ENCODE measurements around the gene GARNL3.

Gene GARNL3

DNA sequence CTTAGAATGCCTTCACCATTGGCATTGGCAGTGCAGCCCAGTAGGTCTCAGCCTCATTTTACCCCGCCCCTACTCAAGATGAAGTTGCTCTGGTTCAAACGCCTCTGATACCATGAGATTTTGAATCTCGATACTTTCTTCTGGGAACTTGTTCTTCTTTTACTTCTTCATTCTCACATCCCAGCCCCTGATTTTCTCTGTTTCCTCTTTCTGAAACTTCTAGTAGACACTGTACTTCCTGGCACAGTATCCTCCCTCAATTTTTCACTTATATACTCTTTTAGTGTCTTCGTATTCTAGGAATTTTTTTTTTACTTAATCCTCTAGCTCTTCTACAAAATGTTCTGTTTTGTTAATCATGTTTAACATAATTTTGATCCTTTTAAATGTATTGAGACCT is 146.5 kb downstream of the GARNL3 start:
- no peak for DNase-seq

DNA sequence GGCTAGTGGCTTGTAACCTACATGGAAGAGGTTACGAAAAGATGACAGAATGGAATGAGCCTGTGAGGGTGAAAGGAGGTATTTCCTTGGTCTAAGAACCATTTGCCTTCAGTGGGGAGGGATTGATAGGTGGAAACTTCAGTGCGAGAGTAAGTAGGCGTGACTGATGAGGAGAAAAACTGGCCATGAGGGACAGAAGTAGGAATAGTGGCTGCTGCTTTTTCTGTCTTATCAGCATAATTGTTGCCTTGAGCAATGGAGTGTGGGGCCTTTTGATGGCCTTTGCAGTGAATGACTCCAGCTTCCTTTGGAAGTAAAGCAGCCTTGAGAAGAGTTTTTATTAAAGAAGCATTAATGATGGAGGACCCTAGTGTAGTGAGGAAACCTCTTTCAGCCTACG is 150.6 kb downstream of the GARNL3 start:
- DNase-seq: no peak

DNA sequence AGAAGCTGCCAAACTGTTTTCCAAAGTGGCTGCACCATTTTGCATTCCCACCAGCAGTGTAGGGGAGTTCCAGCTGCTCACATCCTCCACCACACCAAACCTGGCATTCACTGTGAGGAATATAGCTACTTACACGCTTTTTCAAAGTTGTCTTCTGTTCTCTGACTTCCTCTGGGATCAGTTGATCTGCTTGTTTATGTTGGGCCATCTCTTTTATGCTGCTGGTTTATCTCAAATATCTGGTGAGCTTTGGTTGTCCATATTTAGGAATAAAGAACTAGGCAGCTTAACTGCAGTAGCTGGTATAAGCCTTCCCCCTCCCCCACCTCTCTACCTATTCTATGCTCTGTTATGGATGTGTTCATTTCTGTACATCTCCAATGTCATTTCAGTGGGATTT is 151.1 kb downstream of the GARNL3 start:
- no peak for DNase-seq

DNA sequence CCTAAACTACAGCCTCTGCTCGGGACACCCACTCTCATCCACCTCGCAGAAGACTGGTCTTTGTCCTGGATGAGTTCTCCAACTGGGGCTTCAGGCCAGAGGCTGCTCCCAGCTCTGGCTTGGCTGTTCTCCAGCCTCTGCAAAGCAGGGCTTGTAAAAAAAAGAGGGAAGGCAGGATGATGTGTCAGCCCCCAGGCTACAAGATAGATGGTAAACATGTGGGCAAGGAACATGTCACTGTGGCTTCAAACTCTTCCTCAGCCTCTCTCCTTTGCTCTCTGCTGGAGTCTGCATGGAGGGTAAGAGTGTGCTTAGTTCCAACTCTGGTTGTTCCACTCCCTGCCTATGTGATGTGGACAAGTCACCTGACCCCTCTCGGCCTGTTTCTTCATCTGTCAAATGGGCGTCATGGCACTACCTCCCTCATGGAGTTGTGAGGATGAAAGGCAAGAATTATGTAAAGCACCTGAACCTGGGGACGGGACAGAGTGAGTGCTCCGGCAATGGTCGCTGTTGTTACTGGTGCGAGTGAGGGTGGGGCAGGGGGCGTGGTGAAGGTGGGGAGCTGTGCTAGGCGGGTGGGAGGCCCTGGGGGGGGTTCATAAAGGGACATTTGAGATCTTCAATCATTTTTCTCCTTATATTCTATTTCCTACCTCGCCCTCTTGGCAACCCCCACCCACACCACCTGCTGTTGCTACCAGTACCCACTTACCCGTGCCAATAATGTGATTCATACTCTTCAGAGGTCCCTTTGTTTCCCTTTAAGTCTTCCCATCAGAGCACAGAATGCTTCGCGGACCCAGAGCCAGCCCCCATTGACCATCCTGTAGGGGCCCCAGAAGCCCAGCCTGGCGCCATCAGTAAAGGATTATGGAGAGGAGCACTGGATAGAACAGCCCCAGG is 152.8 kb downstream of the GARNL3 start:
- DNase-seq: no peak

DNA sequence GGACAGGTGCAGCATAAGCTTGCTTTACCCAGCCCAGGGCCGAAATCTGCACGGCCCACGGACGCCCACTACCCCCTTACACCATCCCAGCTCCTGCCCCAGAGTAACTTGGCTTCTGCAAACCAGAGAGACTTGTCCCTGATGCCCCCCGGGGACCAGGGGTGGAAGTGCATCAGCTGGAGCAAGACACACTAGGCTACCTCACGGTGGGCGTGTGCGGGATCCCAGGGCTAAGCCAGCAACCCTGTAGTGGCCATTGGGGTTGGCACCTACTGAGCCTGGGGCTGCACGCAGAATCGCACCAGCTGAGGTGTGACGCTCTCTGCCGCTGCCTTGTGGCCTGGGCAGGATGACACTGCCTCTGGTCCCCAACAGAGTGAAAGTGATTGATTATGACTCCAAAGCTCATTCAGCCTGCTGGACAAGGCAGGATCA is 153.5 kb downstream of the GARNL3 start:
- DNase-seq: no peak

DNA sequence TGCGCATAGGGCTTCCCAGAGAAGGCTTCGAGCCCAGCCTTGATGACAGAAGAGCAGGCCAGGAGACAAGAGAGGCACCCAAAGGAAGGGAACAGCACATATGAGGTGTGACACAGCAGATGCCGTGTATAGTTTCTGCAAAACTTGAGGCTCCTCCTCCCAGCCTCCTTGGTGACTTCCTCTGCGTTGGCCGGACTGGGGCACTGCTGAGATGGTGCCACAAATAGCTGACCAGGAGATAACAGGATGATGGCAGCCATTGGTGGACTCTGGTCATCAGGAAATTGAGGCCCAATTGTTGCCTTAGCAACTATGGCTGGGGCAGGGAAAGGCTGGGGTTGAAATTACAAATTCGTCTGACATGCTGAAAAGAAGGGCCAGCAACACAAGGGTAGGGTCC is 154.8 kb downstream of the GARNL3 start:
- DNase-seq: no peak

DNA sequence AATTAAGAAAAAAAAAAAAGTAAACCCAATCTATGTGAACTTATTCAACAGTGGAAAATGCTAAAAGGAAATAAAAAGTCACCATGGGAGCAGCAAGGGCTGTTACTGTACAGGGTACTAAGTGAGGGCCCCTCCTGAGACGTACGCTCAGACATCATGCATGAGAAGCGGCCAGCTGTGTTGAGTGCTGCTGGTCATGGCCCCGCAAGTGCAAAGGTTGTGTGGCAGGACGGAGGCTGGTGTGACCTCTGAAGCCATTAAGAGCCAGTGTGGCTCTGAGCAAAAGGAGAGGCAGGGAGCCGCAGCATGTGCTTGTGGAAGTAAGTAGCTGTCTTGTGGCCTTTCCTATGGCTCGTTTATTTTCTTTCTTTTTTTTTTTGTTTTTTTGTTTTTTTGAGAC is 156.5 kb downstream of the GARNL3 start:
- DNase-seq: no peak

DNA sequence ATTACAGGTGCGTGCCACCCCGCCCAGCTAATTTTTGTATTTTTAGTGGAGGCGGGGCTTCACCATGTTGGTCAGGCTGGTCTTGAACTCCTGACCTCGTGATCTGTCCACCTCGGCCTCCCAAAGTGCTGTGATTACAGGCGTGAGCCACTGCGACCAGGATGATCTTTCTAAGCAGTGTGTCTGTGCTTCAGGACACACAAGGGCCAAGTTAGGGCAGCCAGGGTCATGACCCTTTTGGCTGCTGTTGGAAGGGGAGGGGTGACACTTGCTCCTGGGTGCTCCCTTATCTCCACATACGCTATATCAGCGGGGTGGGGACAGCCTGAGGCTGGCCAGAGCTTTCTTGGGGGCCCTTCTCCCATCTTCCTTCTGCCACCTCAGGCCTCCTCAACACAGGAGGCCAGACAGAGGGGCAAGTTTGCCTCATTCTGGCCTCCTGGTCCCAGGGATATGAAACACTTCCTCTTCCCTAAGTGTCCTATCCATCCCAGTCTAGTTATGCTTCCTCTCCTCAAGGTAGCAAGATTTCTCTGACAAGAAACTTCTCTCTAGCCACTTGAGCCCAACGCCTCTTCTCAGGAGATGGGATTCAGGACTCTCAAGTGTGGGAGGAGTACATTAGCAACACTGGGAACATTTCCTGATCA is 157.7 kb downstream of the GARNL3 start:
- no peak for DNase-seq

DNA sequence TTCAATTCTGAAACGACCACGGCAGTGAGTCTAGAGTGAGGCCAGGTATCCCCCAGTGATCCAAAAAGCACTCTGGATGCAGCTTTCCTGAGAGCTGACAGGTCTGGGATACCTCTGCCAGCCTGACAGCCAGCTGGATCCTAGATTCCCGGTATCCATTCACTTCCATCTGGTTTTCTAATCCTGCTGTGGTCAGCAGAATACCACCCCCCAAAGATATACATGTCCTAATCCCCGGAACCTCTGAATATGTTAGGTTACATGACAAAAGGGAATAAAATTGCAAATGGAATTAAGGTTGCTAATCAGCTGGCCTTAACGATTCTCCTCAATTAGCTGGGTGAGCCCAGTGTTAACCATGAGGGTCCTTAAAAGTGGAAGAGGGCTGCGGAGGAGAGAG is 158.2 kb downstream of the GARNL3 start:
- DNase-seq: no peak

DNA sequence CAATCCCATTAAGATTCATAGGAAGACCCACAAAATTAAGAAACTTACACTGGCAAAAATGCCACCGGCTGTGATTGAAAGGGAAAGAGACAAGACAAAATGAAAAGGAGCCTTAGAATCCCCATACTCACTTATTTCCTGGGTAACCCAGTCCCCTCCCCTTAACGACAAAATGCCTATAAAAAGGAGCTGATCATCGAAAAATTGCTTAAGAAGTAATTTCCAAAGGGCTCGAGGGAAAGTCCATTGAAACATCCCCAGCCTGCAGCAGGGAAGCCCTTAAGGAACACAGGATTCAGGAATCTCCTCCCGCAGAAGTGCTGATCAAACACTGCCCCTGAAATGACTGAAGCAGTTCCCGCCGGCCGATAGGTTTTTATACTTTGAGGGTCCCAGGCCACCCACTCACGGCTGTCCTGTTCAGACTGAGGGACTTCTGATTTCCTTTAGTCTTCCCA is 158.9 kb downstream of the GARNL3 start:
- no peak for DNase-seq

DNA sequence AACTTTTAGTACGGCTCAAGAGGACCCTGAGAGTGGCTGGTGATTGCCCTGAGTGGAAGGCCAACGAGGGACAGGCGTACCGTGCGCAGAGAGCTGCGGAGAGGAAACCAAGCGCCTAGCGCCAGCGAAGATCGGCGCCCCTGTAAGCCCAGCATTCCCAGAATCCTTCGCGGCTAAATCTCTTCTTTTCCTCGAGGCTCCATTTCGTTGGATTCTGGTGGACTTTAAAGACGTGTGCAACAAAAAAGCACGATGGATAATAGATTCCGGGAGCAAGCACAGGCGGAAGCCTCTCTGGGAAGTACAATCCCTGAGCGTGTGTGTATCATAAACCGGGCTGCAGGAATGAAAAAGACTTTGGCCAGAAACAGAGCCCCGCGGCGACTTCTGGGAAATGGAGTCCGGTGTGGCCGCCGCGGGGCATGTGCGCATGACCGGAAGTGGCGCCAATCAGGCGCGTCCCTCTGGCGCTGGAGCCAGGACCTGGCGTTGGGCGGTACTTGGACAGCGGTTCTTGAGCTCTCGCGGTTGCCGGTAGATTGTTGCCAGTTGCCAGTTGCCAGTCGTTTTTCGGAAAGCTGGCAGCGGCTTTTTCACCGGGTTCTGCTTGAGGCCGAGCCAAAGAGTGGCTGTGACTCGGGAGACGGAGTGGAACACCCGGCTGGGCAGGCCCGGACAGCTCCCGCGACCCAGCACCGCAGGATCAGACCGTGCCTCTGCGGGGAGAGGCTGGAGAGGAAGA is 159.5 kb downstream of the GARNL3 start, which contains the start of gene ZNF79:
ZNF79 (plus strand) TSS at position 449 of the 742 bp plus-strand sequence. CDS start 406 bp downstream, outside the sequence.
- DNase-seq: peak; percentile 81

DNA sequence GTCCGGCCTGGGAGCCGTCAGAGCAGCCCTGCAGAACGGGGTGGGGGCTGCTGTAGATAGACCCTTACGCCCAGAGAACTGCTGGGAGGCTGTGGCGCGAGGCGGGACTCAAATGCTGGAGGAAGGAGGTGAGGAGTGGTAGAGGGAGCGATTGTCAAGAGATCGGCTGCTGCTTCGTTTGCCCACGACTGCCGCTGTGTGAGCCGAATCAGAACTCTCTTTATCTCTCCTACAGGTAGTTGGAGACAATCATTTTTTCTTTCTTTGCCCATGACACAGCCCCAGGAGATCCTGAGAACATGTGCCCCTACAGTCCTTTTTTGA is 160.1 kb downstream of the GARNL3 start:
- no peak for DNase-seq

DNA sequence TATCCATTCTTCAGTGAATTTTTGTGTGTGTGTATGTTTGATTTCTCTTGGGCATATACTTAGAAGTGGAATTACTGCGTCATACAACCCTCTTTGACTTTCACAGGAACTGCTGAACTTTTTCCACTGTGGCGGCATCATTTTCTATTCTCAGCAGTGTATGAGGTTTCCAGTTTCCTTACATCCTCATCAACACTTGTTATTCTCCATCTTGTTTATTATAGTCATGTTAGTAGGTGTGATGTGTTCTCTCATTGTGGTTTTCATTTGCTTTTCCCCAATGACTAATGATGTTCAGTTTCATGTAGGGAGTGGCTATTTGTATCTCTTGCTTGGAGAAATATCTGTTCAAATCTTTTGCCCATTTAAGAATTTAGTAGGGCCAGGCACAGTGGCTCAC is 162.2 kb downstream of the GARNL3 start:
- no peak for DNase-seq

DNA sequence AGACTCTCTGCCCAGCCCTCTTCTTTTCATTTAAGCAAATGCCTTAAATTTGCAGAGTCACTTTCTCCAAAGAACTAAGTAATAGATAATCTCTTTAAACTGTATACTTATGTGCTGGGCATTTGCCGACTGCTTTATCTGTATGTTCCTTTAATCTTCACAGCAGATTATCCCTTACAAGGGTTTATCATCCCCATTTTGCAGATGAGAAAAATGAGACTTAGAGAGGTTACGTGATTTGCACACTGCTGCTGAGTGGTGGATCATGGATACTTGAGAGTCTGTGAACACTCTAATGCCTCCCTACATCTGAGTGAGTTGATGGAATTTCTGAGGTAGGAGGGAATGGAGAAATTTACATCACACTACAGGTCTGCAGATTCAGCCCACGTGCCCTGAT is 163.8 kb downstream of the GARNL3 start:
- no peak for DNase-seq

DNA sequence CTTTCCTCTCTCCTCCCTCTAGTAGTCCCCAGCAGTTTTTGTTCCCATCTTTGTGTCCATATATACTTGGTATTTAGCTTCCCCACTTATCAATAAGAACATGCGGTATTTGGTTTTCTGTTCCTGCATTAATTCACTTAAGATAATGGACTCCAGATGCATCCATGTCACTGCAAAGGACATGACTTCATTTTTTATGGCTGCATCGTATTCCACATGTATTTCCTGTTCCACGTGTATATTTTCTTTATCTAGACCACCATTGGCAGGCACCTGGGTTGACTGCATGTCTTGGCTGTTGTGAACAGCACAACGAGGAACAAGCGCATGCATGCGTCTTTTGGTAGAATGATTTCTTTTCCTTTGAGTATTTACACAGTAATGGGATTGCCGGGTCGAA is 165.8 kb downstream of the GARNL3 start:
- no peak for DNase-seq

DNA sequence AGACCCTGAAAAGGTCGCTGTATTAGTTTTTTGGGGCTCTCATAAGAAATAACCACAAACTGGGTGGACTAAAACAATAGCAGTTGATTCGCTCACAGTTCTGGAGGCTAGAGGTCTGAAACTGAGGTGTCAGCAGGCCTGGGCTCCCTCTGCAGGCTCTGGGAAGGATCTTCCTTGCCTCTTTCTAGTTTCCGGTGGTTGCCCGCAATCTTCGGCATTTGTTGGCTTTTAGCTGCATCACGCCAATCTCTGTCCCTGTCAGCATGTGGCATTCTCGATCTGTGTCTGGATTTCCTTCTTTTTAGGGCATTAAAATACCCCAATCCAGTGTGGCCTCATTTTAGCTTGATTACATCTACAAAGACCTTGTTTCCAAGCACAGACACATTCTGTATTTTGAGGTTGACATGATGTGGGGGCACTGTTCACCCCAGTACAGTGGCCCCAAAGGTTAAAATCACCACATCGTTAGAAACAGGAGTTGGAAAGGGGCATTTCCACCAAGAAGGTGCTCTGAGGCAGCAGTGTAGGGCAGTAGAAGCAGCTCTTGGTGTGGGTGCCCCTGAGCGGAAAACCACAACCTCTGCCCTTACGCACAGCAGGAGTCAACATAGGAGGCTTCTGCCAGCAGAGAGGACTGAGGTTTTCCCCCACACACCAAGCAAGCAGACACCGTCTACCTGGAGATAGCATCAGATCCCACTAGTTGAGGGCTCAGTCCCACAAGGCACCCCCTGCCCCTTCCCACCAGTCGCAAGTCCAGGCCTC is 173.1 kb downstream of the GARNL3 start:
- no peak for DNase-seq

DNA sequence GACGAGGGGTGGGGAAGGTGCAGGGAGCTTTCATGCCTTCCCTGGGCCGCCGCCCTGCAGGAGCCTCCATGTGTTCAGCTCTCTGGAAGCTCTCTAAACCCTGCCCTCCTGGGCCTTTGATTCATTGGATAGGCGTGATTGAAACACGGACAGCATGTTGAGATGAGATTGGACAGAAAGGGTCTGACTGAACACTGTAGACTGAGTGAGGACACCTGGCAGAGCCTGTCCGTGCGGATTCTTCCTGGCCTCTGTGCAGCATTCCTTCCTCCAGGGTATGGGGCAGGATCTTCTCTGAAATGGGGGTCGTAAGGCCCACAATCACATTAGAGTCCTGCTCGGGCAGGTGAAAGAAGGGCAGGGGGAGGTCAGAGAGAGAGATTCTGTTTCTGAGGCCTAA is 173.8 kb downstream of the GARNL3 start:
- no peak for DNase-seq

Data from NCI-H1048 (cell line).